Loucy (cell line): Measurements from ENCODE around the gene SCARB1.

Source experiments
- EZH2phosphoT487 ChIP-seq: fragments of 200-600 bp; IDR thresholded peaks from 2 replicates; pipeline ENCODE4 v1.6.1; 2018; ENCODE audit warnings: antibody characterized with exemption, mild to moderate bottlenecking, moderate library complexity, borderline replicate concordance
- TF ChIP-seq, protein P1 (sequence below): fragments of 200-600 bp; sonication (generic); conservative IDR thresholded peaks from 2 replicates; pipeline ENCODE4 v1.5.1; 2014; ENCODE audit warnings: mild to moderate bottlenecking, antibody characterized with exemption, low read length

DNA sequence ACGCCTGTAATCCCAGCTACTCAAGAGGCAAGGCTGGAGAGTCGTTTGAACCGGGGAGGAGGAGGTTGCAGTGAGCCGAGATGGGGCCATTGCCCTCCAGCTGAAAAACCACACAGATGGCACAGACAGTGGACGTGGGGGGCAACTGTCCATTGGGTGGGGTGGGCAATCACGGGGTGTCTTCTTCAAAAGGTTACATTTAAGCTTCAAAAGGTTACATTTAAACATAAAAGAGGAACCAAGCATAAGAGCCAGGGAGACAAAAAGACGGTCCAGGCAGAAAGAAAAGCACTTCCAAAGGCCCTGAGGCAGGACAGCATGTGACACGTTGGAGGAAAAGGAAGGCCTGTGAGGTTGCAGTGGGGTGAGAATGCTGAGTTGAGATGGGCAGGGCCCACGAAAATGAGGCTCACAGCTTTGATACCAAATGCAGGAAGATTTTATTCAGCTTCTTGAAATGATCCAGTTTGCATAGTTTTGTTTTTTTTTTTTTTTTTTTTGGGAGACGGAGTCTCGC is 10.7 kb downstream of the SCARB1 start:
- TF ChIP-seq, protein P1, sequence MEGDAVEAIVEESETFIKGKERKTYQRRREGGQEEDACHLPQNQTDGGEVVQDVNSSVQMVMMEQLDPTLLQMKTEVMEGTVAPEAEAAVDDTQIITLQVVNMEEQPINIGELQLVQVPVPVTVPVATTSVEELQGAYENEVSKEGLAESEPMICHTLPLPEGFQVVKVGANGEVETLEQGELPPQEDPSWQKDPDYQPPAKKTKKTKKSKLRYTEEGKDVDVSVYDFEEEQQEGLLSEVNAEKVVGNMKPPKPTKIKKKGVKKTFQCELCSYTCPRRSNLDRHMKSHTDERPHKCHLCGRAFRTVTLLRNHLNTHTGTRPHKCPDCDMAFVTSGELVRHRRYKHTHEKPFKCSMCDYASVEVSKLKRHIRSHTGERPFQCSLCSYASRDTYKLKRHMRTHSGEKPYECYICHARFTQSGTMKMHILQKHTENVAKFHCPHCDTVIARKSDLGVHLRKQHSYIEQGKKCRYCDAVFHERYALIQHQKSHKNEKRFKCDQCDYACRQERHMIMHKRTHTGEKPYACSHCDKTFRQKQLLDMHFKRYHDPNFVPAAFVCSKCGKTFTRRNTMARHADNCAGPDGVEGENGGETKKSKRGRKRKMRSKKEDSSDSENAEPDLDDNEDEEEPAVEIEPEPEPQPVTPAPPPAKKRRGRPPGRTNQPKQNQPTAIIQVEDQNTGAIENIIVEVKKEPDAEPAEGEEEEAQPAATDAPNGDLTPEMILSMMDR, result no peak
- TF ChIP-seq EZH2phosphoT487, result no peak
